GM18517 (cell line): ENCODE data around the gene PHLPP1.

Source experiments
- ATAC-seq: cut with Tn5 transposase; IDR thresholded peaks from one replicate; pipeline ENCODE4 v1.9.1; 2021; ENCODE audit warnings: mild to moderate bottlenecking, moderate library complexity; ENCODE audit not compliant: unreplicated experiment

The PHLPP1 gene

GRCh38 chr18:62771494-62772270 is 56.3 kb downstream of the PHLPP1 start:
- ATAC-seq: no peak

- ATAC-seq: no peak
Observed at GRCh38 chr18:62772860-62773584, 57.7 kb downstream of the PHLPP1 start.

GRCh38 chr18:62773691-62774090 is 58.4 kb downstream of the PHLPP1 start:
- no peak for ATAC-seq

GRCh38 chr18:62776024-62776570 is 60.8 kb downstream of the PHLPP1 start:
- no peak for ATAC-seq

- ATAC-seq: no peak
Observed at GRCh38 chr18:62777814-62778213, 62.5 kb downstream of the PHLPP1 start.

GRCh38 chr18:62778976-62779869 is 63.9 kb downstream of the PHLPP1 start:
- ATAC-seq: no peak

GRCh38 chr18:62781262-62781661 is 65.9 kb downstream of the PHLPP1 start:
- no peak for ATAC-seq

- no peak for ATAC-seq
Observed at GRCh38 chr18:62781893-62782292, 66.6 kb downstream of the PHLPP1 start.

- peak; percentile 65 for ATAC-seq
Observed at GRCh38 chr18:62784338-62784965, 69.1 kb downstream of the PHLPP1 start.

GRCh38 chr18:62784966-62785413 is 69.6 kb downstream of the PHLPP1 start:
- peak; percentile 30 for ATAC-seq

- no peak for ATAC-seq
Observed at GRCh38 chr18:62786689-62787088, 71.3 kb downstream of the PHLPP1 start.

GRCh38 chr18:62788111-62788510 is 72.8 kb downstream of the PHLPP1 start:
- no peak for ATAC-seq

GRCh38 chr18:62788876-62789275 is 73.5 kb downstream of the PHLPP1 start:
- ATAC-seq: no peak

GRCh38 chr18:62790871-62791772 is 75.8 kb downstream of the PHLPP1 start:
- no peak for ATAC-seq

GRCh38 chr18:62792016-62792415 is 76.7 kb downstream of the PHLPP1 start:
- no peak for ATAC-seq

GRCh38 chr18:62795813-62796212 is 80.5 kb downstream of the PHLPP1 start:
- ATAC-seq: no peak

- ATAC-seq: no peak
Observed at GRCh38 chr18:62796216-62796621, 80.9 kb downstream of the PHLPP1 start.

GRCh38 chr18:62797329-62797728 is 82.0 kb downstream of the PHLPP1 start:
- no peak for ATAC-seq

- no peak for ATAC-seq
Observed at GRCh38 chr18:62799977-62800376, 84.6 kb downstream of the PHLPP1 start.
